A549 (cell line): Measurements from ENCODE around the gene RPAP3.

Experiments used
- CBX2 ChIP-seq: fragments of 200-600 bp; sonication (generic); IDR thresholded peaks from 2 replicates; pipeline ENCODE4 v1.6.1; 2016; ENCODE audit warnings: low read depth, mild to moderate bottlenecking, borderline replicate concordance
- CEBPB ChIP-seq, 2 experiments: fragments of >200 bp in 1 of 2; sonication (Bioruptor Twin) in 1 of 2; formaldehyde crosslinking in 1 of 2; IDR thresholded peaks; 2 replicates each; pipeline ENCODE4 v1.6.1; 2012 to 2016
- CHD4 ChIP-seq: fragments of 200-600 bp; sonication (generic); IDR thresholded peaks from 2 replicates; pipeline ENCODE4 v1.6.1; 2016; ENCODE audit warnings: antibody characterized with exemption, mild to moderate bottlenecking, borderline replicate concordance
- CTCF ChIP-seq: fragments of >200 bp; sonication (Bioruptor Twin); formaldehyde crosslinking; IDR thresholded peaks from 3 replicates; pipeline ENCODE4 v1.5.1; 2016
- EHMT2 ChIP-seq: fragments of 200-600 bp; sonication (generic); IDR thresholded peaks from 2 replicates; pipeline ENCODE4 v1.6.1; 2016; ENCODE audit warnings: antibody characterized with exemption, low read depth, mild to moderate bottlenecking, moderate library complexity
- EP300 ChIP-seq, 2 experiments: fragments of >200 bp; sonication (Bioruptor Twin); formaldehyde crosslinking; IDR thresholded peaks; 2 replicates in 1 of 2; 3 replicates in 1 of 2; pipeline ENCODE4 v1.6.1; 2016 to 2017
- HMGXB4 ChIP-seq: fragments of 250-450 bp; sonication (Bioruptor Pico); IDR thresholded peaks from 2 replicates; pipeline ENCODE4 v1.5.0; 2021; ENCODE audit warnings: mild to moderate bottlenecking, moderate library complexity, borderline replicate concordance
- KDM5A ChIP-seq: fragments of 200-600 bp; sonication (generic); IDR thresholded peaks from 2 replicates; pipeline ENCODE4 v1.6.1; 2016; ENCODE audit warnings: antibody characterized with exemption, mild to moderate bottlenecking
- MAFK ChIP-seq: fragments of 450-650 bp; IDR thresholded peaks from 2 replicates; pipeline ENCODE4 v1.6.1; 2014; ENCODE audit not compliant: partially characterized antibody
- MYC ChIP-seq: IDR thresholded peaks from 2 replicates; pipeline ENCODE4 v1.6.1; 2012; ENCODE audit warnings: mild to moderate bottlenecking, inconsistent platforms, low read length, improper control_type of control experiment, borderline replicate concordance
- POLR2A ChIP-seq: IDR thresholded peaks from 2 replicates; pipeline ENCODE4 v1.6.1; 2012; ENCODE audit warnings: mild to moderate bottlenecking, low read length
- RAD21 ChIP-seq, 2 experiments: fragments of >200 bp in 1 of 2; sonication (Bioruptor Twin) in 1 of 2; formaldehyde crosslinking in 1 of 2; IDR thresholded peaks in 1 of 2; conservative IDR thresholded peaks in 1 of 2; 2 replicates in 1 of 2; 3 replicates in 1 of 2; pipeline ENCODE4 v1.6.1; 2012 to 2018; ENCODE audit warnings: inconsistent platforms in 1 of 2
- SMC3 ChIP-seq: fragments of >200 bp; sonication (Bioruptor Twin); formaldehyde crosslinking; IDR thresholded peaks from 3 replicates; pipeline ENCODE4 v1.6.1; 2018; ENCODE audit warnings: inconsistent platforms

GRCh38 chr12:47704719-47705118 is 1.1 kb downstream of the RPAP3 start:
- no peak for TF ChIP-seq CTCF
- no peak for TF ChIP-seq HMGXB4 (CRISPR knock-in tag)
- no peak for TF ChIP-seq EHMT2
- TF ChIP-seq RAD21 (conservative IDR thresholded peaks at IDR 0.05 in 1 of 2, IDR thresholded peaks at IDR 0.05 in 1 of 2) = no peak
- TF ChIP-seq POLR2A = no peak
- TF ChIP-seq CEBPB (IDR thresholded peaks at IDR 0.05) = no peak
- no peak for TF ChIP-seq CHD4
- no peak for TF ChIP-seq MAFK
- TF ChIP-seq SMC3 = no peak
- TF ChIP-seq EP300 (IDR thresholded peaks at IDR 0.05) = no peak
- no peak for TF ChIP-seq KDM5A
- TF ChIP-seq MYC = no peak
- no peak for TF ChIP-seq CBX2
